GM19025 (cell line): Measurements from ENCODE around the gene GYS1.
"Not testable (repeated sequence)": the region's sequence is repeated elsewhere in the genome, so short reads cannot be mapped to it uniquely, and the experiment has no call there.

Experiments
- ATAC-seq: cut with Tn5 transposase; IDR thresholded peaks from one replicate; pipeline ENCODE4 v1.9.1; 2021; ENCODE audit warnings: mild to moderate bottlenecking, low read depth, moderate library complexity; ENCODE audit not compliant: unreplicated experiment

GYS1 gene

DNA sequence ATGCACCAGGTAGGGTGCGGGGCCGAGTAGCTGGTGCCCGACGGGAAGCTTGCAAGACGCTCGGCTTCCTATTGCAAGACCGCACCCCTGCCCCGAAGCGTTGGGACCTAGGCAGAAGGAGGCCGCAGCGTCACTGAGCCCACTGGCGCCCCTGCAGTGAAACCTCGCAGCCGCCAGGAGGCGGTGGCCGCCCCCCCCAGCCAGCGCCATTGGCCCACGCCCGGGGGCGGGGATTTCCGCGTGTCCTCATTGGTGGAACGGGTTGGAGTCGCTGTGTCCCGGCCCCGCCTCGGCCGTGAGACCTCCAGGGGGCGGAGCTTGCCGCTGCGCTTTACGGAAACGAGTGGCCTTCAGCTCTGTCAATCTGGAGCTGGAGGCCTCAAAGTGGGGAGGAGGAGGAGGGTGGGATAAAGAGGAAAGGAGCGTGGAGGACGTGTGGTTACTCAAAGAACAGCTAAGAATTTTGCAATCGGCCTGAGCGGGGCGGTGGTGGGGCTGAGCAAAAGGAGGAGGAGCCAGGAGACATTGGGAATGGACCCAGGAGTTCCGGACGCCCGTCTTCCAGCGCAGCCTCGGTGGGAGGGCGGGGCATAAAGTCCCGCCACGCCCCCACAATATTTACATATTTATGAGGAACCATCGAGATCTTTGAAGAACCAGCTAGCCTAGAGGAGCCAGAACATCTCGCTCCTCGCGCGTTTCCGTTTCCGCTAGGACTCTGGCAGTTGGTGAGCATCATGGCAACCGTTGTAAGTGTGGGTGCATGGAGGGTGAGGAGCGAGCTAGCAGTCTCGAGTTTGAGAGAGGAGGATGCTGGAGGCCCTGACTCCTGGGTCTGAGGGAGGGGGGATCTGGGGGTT, at the start of gene GYS1, which contains the start of gene RUVBL2:
GYS1 (minus strand) TSS at position 135 of the 860 bp plus-strand sequence. CDS start 197 bp downstream, outside the sequence.
RUVBL2 (plus strand) TSS at position 713 of the 860 bp plus-strand sequence; CDS start at position 738, 25 bp downstream.
- peak; percentile 84 for ATAC-seq

- ATAC-seq, result not testable (repeated sequence)
Observed at GRCh38 chr19:49042666-49043065, 49.6 kb upstream of the GYS1 start.

DNA sequence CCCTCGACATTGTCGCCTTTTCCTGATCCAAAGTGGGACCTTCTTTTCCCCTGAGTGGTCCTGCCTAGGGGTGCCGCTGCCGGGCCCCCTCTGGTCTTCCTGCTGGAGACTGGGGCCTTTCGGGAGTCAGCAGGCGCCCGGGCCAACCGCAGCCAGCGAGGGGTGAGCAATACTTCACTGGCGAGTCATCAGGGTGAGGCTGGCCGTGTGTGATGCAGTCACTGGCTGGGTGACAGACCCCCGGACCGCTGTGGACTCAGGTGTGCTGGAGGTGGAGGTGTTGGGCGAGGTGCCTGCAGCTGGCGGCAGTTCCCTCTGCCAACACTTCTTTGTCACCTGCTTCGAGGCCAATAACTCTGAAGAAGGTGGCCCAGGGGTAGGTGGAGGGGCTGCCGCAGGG, 49.1 kb upstream of the GYS1 start:
- ATAC-seq, result no peak

GRCh38 chr19:49039736-49040135, 46.6 kb upstream of the GYS1 start:
- not testable (repeated sequence) for ATAC-seq

- not testable (repeated sequence) for ATAC-seq
Observed at GRCh38 chr19:49038557-49039276, 45.6 kb upstream of the GYS1 start.

- not testable (repeated sequence) for ATAC-seq
Observed at GRCh38 chr19:49038111-49038510, 45.0 kb upstream of the GYS1 start.

- ATAC-seq, result not testable (repeated sequence)
Observed at GRCh38 chr19:49036815-49037214, 43.7 kb upstream of the GYS1 start, which contains the start of gene CGB1. CGB1 (minus strand) TSS chr19:49036895; CDS start chr19:49036711, 184 bp downstream.

GRCh38 chr19:49031642-49032301, 38.7 kb upstream of the GYS1 start, which contains the start of gene CGB2:
CGB2 (plus strand) TSS chr19:49031890; CDS start chr19:49032096, 206 bp downstream.
- ATAC-seq, result not testable (repeated sequence)

- not testable (repeated sequence) for ATAC-seq
Observed at GRCh38 chr19:49030323-49030722, 37.2 kb upstream of the GYS1 start.

DNA sequence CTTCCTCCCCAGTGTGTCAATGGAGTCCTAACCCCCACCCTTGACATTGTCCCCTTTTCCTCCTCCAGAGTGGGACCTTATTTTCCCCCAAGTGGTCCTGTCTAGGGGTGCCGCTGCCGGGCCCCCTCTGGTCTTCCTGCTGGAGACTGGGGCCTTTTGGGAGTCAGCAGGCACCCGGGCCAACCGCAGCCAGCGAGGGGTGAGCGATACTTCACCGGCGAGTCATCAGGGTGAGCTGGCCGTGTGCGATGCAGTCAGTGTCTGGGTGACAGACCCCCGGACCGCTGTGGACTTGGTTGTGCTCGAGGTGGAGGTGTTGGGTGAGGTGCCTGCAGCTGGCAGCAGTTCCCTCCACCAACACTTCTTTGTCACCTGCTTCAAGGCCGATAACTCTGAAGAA, 36.6 kb upstream of the GYS1 start:
- ATAC-seq, result not testable (repeated sequence)

GRCh38 chr19:49028686-49029085, 35.6 kb upstream of the GYS1 start:
- not testable (repeated sequence) for ATAC-seq

DNA sequence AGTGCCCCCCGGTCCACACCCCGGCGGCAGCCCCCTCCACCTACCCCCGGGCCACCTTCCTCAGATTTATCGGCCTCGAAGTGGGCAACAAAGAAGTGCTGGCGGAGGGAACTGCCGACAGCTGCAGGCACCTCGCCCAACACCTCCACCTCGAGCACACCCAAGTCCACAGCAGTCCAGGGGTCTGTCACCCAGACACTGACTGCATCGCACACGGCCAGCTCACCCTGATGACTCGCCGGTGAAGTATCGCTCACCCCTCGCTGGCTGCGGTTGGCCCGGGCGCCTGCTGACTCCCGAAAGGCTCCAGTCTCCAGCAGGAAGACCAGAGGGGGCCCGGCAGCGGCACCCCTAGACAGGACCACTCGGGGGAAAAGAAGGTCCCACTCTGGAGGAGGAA, 32.5 kb upstream of the GYS1 start:
- ATAC-seq, result not testable (repeated sequence)

GRCh38 chr19:49025088-49025487, 32.0 kb upstream of the GYS1 start:
- not testable (repeated sequence) for ATAC-seq

DNA sequence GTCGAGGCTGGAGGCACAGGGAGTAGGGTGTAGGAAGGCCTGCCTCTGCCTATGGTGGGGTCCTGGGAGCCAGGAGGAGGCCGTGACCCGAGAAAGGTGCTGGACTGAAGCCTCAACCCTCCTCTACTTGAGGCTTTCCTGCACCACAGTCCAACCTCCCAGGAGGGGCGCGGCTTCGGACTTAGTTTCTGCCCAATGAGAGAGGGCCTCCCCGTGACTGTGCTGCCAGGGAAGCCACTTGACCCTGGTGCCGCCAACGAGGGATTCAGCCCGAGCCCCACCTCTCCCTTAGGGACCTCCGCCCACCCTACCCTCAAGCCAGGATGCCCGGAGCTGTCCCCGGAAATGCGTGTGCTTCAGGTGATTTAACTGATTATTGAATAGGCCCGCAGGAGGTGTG, 31.1 kb upstream of the GYS1 start, which contains the start of gene CGB3:
CGB3 (minus strand) TSS at position 101 of the 400 bp plus-strand sequence. CDS start 362 bp downstream, outside the sequence.
- not testable (repeated sequence) for ATAC-seq

DNA sequence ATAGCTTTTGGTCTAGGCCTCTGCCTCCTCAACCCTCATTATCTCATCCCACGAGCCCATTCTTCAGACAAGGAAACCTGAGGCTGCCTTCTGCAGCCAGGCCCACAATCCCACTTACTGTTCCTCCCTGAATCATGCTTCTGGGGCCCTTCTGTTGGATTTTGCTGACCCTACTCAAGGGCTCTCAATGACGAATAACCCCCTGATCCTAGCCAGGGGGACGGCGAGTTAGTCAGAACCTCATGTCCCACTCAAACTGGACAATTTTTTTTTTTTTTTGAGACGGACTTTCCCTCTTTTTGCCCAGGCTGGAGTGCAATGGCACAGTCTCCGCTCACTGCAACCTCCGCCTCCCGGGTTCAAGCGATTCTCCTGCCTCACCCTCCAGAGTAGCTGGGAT, 29.0 kb upstream of the GYS1 start:
- no peak for ATAC-seq

- ATAC-seq, result no peak
Observed at GRCh38 chr19:49020931-49021895, 28.1 kb upstream of the GYS1 start.

DNA sequence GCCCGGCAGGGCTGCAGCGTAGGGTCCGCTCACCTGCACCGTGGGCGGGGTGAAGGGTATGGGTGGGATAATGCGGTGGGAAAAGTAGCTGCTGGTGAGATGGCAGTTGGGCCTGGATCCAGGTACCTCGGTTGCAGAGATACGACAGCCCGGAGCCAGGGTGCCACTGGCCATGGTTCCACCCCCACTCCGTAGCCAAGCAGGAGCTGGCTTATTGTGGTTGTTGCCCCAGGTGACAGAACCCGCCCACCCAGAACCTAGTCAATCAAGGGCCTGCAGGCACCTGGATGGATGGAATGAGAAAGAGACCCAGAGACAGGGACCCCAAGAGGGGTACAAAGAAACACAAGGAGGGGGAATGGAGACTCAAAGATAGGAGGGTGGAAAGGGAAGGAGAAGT, 27.2 kb upstream of the GYS1 start:
- ATAC-seq, result no peak

DNA sequence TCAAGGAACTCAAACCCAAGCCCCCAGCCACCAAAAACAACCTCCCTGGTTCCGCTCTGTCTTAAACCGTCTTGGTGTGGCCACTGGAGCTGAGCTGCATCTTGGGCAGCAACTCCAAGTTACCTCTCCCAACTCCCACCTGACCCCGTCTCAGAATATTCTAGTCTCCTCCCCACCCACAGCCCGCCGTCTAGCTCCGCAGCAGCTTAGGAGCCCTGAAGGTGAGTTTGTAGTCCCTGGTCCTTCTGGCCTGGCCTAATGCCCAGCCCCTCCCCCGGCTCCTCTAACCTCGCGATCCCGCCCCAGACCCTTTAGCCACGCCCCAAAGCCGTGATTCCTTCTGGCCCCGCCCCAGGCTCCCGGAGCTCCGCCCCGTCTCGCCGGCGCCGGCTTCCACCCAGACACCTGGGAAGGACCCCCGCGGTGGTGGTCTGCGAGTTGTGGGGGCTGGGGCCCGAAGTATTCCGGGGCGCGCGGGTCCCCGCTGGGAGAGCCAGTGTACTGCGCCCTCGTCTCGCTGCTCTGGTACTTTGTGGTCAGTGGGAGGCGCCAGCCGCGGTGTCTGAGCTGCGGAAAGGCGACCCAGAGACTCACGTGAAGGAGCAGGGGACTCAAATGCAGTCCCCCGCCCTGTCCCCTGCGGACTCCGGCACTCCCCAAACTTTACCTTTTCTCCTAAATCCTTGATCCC, 26.3 kb upstream of the GYS1 start:
- ATAC-seq, result no peak
